ENCODE data around the gene ARHGEF25. TPM values are rescaled to one million over a fixed set of nuclear protein-coding genes. Genes with fewer than 3 reads are reported as not detected.

The ARHGEF25 gene
- total and polyA plus RNA-seq, 2 of the 13 experiments (the other 11 are each of a cell fraction or from before 2014, with no cell fraction given), result 11.5 to 12.5 TPM

GRCh38 chr12:57611108-57611826, at the start of gene ARHGEF25 (continued):
- TF ChIP-seq ZNF670 (CRISPR knock-in tag; IDR thresholded peaks at IDR 0.05; ENCODE audit: borderline replicate concordance) (peak; percentile 48; the same call in 1 of the 2 replicates), ZNF431 (CRISPR knock-in tag; IDR thresholded peaks at IDR 0.05; ENCODE audit: borderline replicate concordance, low read depth) (no peak), ARNTL (CRISPR knock-in tag; IDR thresholded peaks at IDR 0.05) (no peak), ZNF672 (CRISPR knock-in tag; IDR thresholded peaks at IDR 0.05) (no peak), HOXA5 (CRISPR knock-in tag; IDR thresholded peaks at IDR 0.05) (peak; percentile 87), SP1 (IDR thresholded peaks at IDR 0.05) (no peak), SP1 (CRISPR knock-in tag; IDR thresholded peaks at IDR 0.05) (no peak), ELF3 (CRISPR knock-in tag; IDR thresholded peaks at IDR 0.05) (0 out of 2 replicates have a peak, but pooled peaks have one; percentile 22), FOXA1 (IDR thresholded peaks at IDR 0.05) (no peak), FOXA1 (CRISPR knock-in tag; IDR thresholded peaks at IDR 0.05) (no peak), NFKBIZ (CRISPR knock-in tag; IDR thresholded peaks at IDR 0.05) (peak; percentile 52; the same call in 1 of the 2 replicates), HDAC2 (CRISPR knock-in tag; IDR thresholded peaks at IDR 0.05) (no peak), RORA (CRISPR knock-in tag; IDR thresholded peaks at IDR 0.05) (no peak), ZNF720 (CRISPR knock-in tag; IDR thresholded peaks at IDR 0.05) (no peak), ZNF567 (CRISPR knock-in tag; IDR thresholded peaks at IDR 0.05; ENCODE audit: borderline replicate concordance) (0 out of 2 replicates have a peak, but pooled peaks have one; percentile 63), JUND (CRISPR knock-in tag; IDR thresholded peaks at IDR 0.05) (no peak), HDAC6 (IDR thresholded peaks at IDR 0.05; ENCODE audit: low read depth, low read length) (no peak), U2AF1 (optimal IDR thresholded peaks at IDR 0.05; ENCODE audit: low read depth, low read length) (no peak), ZNF513 (CRISPR knock-in tag; conservative IDR thresholded peaks at IDR 0.05) (no peak), NR0B2 (CRISPR knock-in tag; IDR thresholded peaks at IDR 0.05) (peak; percentile 53; the same call in 1 of the 2 replicates), FOXK2 (IDR thresholded peaks at IDR 0.05) (no peak), ZNF713 (CRISPR knock-in tag; IDR thresholded peaks at IDR 0.05) (no peak), ZNF790 (CRISPR knock-in tag; IDR thresholded peaks at IDR 0.05; ENCODE audit: borderline replicate concordance) (no peak)
- TF ChIP-seq, protein P1, sequence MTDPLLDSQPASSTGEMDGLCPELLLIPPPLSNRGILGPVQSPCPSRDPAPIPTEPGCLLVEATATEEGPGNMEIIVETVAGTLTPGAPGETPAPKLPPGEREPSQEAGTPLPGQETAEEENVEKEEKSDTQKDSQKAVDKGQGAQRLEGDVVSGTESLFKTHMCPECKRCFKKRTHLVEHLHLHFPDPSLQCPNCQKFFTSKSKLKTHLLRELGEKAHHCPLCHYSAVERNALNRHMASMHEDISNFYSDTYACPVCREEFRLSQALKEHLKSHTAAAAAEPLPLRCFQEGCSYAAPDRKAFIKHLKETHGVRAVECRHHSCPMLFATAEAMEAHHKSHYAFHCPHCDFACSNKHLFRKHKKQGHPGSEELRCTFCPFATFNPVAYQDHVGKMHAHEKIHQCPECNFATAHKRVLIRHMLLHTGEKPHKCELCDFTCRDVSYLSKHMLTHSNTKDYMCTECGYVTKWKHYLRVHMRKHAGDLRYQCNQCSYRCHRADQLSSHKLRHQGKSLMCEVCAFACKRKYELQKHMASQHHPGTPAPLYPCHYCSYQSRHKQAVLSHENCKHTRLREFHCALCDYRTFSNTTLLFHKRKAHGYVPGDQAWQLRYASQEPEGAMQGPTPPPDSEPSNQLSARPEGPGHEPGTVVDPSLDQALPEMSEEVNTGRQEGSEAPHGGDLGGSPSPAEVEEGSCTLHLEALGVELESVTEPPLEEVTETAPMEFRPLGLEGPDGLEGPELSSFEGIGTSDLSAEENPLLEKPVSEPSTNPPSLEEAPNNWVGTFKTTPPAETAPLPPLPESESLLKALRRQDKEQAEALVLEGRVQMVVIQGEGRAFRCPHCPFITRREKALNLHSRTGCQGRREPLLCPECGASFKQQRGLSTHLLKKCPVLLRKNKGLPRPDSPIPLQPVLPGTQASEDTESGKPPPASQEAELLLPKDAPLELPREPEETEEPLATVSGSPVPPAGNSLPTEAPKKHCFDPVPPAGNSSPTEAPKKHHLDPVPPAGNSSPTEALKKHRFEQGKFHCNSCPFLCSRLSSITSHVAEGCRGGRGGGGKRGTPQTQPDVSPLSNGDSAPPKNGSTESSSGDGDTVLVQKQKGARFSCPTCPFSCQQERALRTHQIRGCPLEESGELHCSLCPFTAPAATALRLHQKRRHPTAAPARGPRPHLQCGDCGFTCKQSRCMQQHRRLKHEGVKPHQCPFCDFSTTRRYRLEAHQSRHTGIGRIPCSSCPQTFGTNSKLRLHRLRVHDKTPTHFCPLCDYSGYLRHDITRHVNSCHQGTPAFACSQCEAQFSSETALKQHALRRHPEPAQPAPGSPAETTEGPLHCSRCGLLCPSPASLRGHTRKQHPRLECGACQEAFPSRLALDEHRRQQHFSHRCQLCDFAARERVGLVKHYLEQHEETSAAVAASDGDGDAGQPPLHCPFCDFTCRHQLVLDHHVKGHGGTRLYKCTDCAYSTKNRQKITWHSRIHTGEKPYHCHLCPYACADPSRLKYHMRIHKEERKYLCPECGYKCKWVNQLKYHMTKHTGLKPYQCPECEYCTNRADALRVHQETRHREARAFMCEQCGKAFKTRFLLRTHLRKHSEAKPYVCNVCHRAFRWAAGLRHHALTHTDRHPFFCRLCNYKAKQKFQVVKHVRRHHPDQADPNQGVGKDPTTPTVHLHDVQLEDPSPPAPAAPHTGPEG (CRISPR knock-in tag; IDR thresholded peaks at IDR 0.05), result 0 out of 2 replicates have a peak, but pooled peaks have one; percentile 36
